ENCODE data around the gene SCAND1.

The SCAND1 gene

DNA sequence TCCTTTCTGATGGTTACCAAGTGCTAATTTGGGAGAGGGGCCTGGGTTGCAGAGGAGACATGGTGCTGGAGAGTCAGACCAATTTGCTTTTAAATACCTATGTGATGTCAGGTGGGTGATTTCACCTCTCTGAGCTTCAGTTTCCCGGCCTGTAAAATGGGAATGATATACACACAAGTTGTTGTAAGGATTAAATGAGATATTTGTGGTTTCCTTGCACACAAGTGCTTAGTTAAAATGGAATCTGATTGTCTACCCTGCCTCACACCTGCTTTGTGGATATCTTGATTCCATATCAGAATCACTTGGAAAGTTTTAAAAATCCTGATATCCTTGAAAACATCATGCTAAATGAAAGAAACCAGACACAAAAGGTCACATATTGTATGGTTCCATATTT is 44.5 kb downstream of the SCAND1 start:
- Histone ChIP-seq H2BK5ac (ENCODE audit: low read depth, low read length, poor library complexity) (no peak overlapping the region), H2BK12ac (ENCODE audit: low read length) (no peak overlapping the region), H3K36me3 (ENCODE audit: control insufficient read depth in 1 of 2, insufficient read depth in 2 of 2, low read length in 2 of 2) (peaks cover 9 to 10% of the 10 kb centered on the region in 2 experiments), H3K9ac (ENCODE audit: low read length) (no peak overlapping the region), H3K79me1 (ENCODE audit: low read length) (no peaks in the 10 kb centered on the region), H4K8ac (ENCODE audit: low read depth, low read length) (no peak overlapping the region), H3K4ac (ENCODE audit: low read depth, low read length) (no peak overlapping the region), H4K91ac (ENCODE audit: low read depth, low read length) (no peak overlapping the region), H3K79me2 (ENCODE audit: control insufficient read depth, insufficient read depth, low read length, poor library complexity) (no peaks in the 10 kb centered on the region), H3K4me3 (ENCODE audit: low read depth, low read length) (no peak overlapping the region), H3K4me1 (ENCODE audit: control insufficient read depth in 1 of 2, insufficient read depth in 2 of 2, low read length in 2 of 2) (peaks cover 0 to 3% of the 10 kb centered on the region in 2 experiments), H3K27me3 (ENCODE audit: insufficient read depth, low read length) (no peaks in the 10 kb centered on the region), H4K12ac (ENCODE audit: low read depth, low read length) (no peak overlapping the region), H3K4me2 (ENCODE audit: low read length) (no peak overlapping the region), H2AFZ (ENCODE audit: insufficient read depth, low read length, poor library complexity) (no peak overlapping the region), H3K9me3 (ENCODE audit: insufficient read depth, low read depth, low read length) (no peaks in the 10 kb centered on the region), H2BK120ac (ENCODE audit: insufficient read depth, low read length, poor library complexity) (no peak overlapping the region), H3K27ac (ENCODE audit: low read depth, low read length) (no peak overlapping the region), H3K18ac (ENCODE audit: low read length) (no peak overlapping the region), H3K14ac (ENCODE audit: low read length) (no peak overlapping the region), H2AK5ac (ENCODE audit: low read length) (no peak overlapping the region), H3K23ac (ENCODE audit: low read length) (no peak overlapping the region)
- DNase-seq: no peak
- no CpG with 5 or more reads among the region's 1 CpG for WGBS (ENCODE audit: extremely low coverage, insufficient coverage, insufficient read length)

DNA sequence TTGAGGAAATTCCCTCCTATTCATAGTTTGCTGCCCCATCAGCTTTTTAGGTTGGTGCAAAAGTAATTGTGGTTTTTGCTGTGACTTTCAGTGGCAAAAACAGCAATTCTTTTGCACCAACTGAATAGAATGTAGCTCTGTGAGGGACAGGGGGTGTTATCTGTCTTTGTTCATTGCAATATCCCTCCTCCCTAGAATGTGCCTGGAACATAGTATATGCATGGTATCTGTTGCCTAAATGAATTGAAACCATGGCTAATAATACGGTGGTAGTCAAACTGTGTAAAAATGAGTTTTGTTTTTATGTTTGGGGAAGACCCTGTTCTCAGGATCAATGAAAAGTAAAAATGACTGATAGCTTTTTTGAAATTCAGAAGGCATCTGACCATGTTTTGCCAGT is 45.1 kb downstream of the SCAND1 start:
- H4K8ac ChIP-seq (ENCODE audit: low read depth, low read length): no peak overlapping the region
- no CpG with 5 or more reads among the region's 1 CpG for WGBS (ENCODE audit: extremely low coverage, insufficient coverage, insufficient read length)

DNA sequence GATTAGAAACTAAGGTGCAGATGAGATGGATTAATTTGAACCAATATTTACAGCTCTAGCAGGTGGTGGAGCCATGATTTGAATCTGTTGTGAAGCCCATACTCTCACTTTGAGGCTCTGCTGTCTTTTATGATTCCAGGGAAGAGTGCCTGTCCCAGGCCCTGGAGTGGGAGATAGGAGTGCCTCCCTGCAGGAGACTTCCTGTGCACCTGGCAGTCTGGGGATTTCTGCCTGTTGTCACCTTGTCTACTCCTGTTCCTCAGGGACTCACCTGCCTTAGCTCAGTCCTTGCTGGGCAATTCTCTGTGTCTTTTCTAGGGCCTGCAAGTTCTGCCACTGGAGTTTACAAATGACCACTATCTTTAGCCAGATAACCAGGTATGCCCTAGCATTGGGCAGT is 46.3 kb downstream of the SCAND1 start:
- Histone ChIP-seq H3K36me3 (ENCODE audit: control insufficient read depth in 1 of 2, insufficient read depth in 2 of 2, low read length in 2 of 2) (peaks cover 1 to 3% of the 10 kb centered on the region in 2 experiments), H3K4me2 (ENCODE audit: low read length) (no peak overlapping the region), H2BK120ac (ENCODE audit: insufficient read depth, low read length, poor library complexity) (no peak overlapping the region), H4K91ac (ENCODE audit: low read depth, low read length) (no peak overlapping the region), H3K4me1 (ENCODE audit: control insufficient read depth in 1 of 2, insufficient read depth in 2 of 2, low read length in 2 of 2) (peaks cover 0 to 3% of the 10 kb centered on the region in 2 experiments), H4K12ac (ENCODE audit: low read depth, low read length) (no peak overlapping the region), H3K4ac (ENCODE audit: low read depth, low read length) (no peak overlapping the region), H3K18ac (ENCODE audit: low read length) (no peak overlapping the region), H4K8ac (ENCODE audit: low read depth, low read length) (no peak overlapping the region), H2BK12ac (ENCODE audit: low read length) (no peak overlapping the region), H3K27ac (ENCODE audit: low read depth, low read length) (no peak overlapping the region), H3K79me1 (ENCODE audit: low read length) (no peaks in the 10 kb centered on the region), H2AK5ac (ENCODE audit: low read length) (no peak overlapping the region), H3K27me3 (ENCODE audit: insufficient read depth, low read length) (no peaks in the 10 kb centered on the region), H3K14ac (ENCODE audit: low read length) (no peak overlapping the region), H3K4me3 (ENCODE audit: low read depth, low read length) (no peak overlapping the region), H3K23ac (ENCODE audit: low read length) (no peak overlapping the region), H2BK5ac (ENCODE audit: low read depth, low read length, poor library complexity) (no peak overlapping the region), H2AFZ (ENCODE audit: insufficient read depth, low read length, poor library complexity) (no peak overlapping the region), H3K9me3 (ENCODE audit: insufficient read depth, low read depth, low read length) (peaks cover 1% of the 10 kb centered on the region), H3K9ac (ENCODE audit: low read length) (no peak overlapping the region), H3K79me2 (ENCODE audit: control insufficient read depth, insufficient read depth, low read length, poor library complexity) (no peaks in the 10 kb centered on the region)
- DNase-seq: no peak

More for the DNA sequence above, 45.1 kb downstream of the SCAND1 start:
- H3K9ac ChIP-seq (ENCODE audit: low read length): no peak overlapping the region
- H3K9me3 ChIP-seq (ENCODE audit: insufficient read depth, low read depth, low read length): no peaks in the 10 kb centered on the region
- peaks cover 0 to 3% of the 10 kb centered on the region in 2 experiments for H3K4me1 ChIP-seq (ENCODE audit: control insufficient read depth in 1 of 2, insufficient read depth in 2 of 2, low read length in 2 of 2)
- H3K14ac ChIP-seq (ENCODE audit: low read length): no peak overlapping the region
- H2BK12ac ChIP-seq (ENCODE audit: low read length): no peak overlapping the region
- H3K79me2 ChIP-seq (ENCODE audit: control insufficient read depth, insufficient read depth, low read length, poor library complexity): no peaks in the 10 kb centered on the region
- H3K4me3 ChIP-seq (ENCODE audit: low read depth, low read length): no peak overlapping the region
- H3K23ac ChIP-seq (ENCODE audit: low read length): no peak overlapping the region
- no peak overlapping the region for H2AFZ ChIP-seq (ENCODE audit: insufficient read depth, low read length, poor library complexity)
- no peak overlapping the region for H4K12ac ChIP-seq (ENCODE audit: low read depth, low read length)
- H3K4me2 ChIP-seq (ENCODE audit: low read length): no peak overlapping the region
- no peak overlapping the region for H3K4ac ChIP-seq (ENCODE audit: low read depth, low read length)
- H3K79me1 ChIP-seq (ENCODE audit: low read length): no peaks in the 10 kb centered on the region
- H3K27me3 ChIP-seq (ENCODE audit: insufficient read depth, low read length): no peaks in the 10 kb centered on the region
- DNase-seq: no peak
- no peak overlapping the region for H3K18ac ChIP-seq (ENCODE audit: low read length)
- peaks cover 6 to 8% of the 10 kb centered on the region in 2 experiments for H3K36me3 ChIP-seq (ENCODE audit: control insufficient read depth in 1 of 2, insufficient read depth in 2 of 2, low read length in 2 of 2)
- no peak overlapping the region for H4K91ac ChIP-seq (ENCODE audit: low read depth, low read length)
- H2BK120ac ChIP-seq (ENCODE audit: insufficient read depth, low read length, poor library complexity): no peak overlapping the region
- no peak overlapping the region for H2BK5ac ChIP-seq (ENCODE audit: low read depth, low read length, poor library complexity)
- no peak overlapping the region for H3K27ac ChIP-seq (ENCODE audit: low read depth, low read length)
- H2AK5ac ChIP-seq (ENCODE audit: low read length): no peak overlapping the region

DNA sequence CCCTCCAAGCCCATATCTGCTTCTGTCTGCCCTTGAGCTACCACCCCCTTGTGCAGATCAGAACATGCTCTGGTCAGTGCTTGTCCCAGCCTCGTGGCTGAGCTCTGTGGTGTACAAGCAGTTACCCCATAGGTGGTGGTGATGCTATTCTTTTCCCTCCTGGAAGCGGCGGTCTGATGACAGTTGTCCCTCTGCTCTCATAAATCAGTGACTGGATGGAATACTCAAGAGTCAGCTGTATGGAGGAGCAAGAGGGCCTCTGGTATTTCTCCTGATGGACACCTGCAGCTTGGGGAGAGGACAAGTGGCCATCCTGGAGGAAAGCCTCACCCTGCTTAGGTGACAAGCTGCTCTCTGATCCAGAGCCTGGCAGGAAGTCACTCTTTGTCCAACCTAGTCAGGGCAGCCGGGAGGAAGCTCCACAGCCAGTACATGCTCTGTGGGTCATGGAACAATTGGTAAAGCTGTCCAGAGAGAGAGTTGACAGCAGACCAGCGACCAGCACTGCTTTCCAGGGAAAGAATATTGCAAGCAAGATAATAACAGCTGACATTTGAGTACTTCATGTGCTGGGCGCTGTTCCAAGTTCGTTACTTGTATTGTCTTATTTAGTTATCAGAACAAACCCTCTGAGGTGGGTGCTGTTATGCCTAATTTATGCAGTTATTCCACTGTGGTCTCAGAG is 47.1 kb downstream of the SCAND1 start:
- Histone ChIP-seq H3K27ac (ENCODE audit: low read depth, low read length) (no peak overlapping the region), H3K4me3 (ENCODE audit: low read depth, low read length) (no peak overlapping the region), H2BK12ac (ENCODE audit: low read length) (no peak overlapping the region), H4K91ac (ENCODE audit: low read depth, low read length) (no peak overlapping the region), H3K79me1 (ENCODE audit: low read length) (no peaks in the 10 kb centered on the region), H4K8ac (ENCODE audit: low read depth, low read length) (no peak overlapping the region), H3K4ac (ENCODE audit: low read depth, low read length) (no peak overlapping the region), H2AFZ (ENCODE audit: insufficient read depth, low read length, poor library complexity) (no peak overlapping the region), H3K9ac (ENCODE audit: low read length) (no peak overlapping the region), H3K18ac (ENCODE audit: low read length) (no peak overlapping the region), H3K4me1 (ENCODE audit: control insufficient read depth in 1 of 2, insufficient read depth in 2 of 2, low read length in 2 of 2) (peaks cover 0 to 6% of the 10 kb centered on the region in 2 experiments), H3K4me2 (ENCODE audit: low read length) (no peak overlapping the region), H3K14ac (ENCODE audit: low read length) (no peak overlapping the region), H3K27me3 (ENCODE audit: insufficient read depth, low read length) (no peaks in the 10 kb centered on the region), H3K79me2 (ENCODE audit: control insufficient read depth, insufficient read depth, low read length, poor library complexity) (no peaks in the 10 kb centered on the region), H2BK120ac (ENCODE audit: insufficient read depth, low read length, poor library complexity) (no peak overlapping the region), H3K36me3 (ENCODE audit: control insufficient read depth in 1 of 2, insufficient read depth in 2 of 2, low read length in 2 of 2) (peaks cover 0 to 3% of the 10 kb centered on the region in 2 experiments), H2BK5ac (ENCODE audit: low read depth, low read length, poor library complexity) (no peak overlapping the region), H3K9me3 (ENCODE audit: insufficient read depth, low read depth, low read length) (peaks cover 1% of the 10 kb centered on the region), H2AK5ac (ENCODE audit: low read length) (no peak overlapping the region), H3K23ac (ENCODE audit: low read length) (no peak overlapping the region), H4K12ac (ENCODE audit: low read depth, low read length) (no peak overlapping the region)
- WGBS (ENCODE audit: extremely low coverage, insufficient coverage, insufficient read length): no CpG with 5 or more reads among the region's 7 CpGs
- no peak for DNase-seq

All from trophoblast cell (in vitro differentiated cells and primary cell).